Gastrocnemius medialis (tissue), 4 donors: ENCODE data around the gene NCAPH2. TPM values are rescaled to one million over a fixed set of nuclear protein-coding genes. Genes with fewer than 3 reads are reported as not detected.

ENCODE experiments used
- ATAC-seq, 2 donors: fragments of 150-250 bp; one replicate each; pipeline ENCODE4 v1.9.1; 2016
- DNase-seq, 2 donors: peaks; one replicate each; pipeline ENCODE4 v3.0.0-alpha.2; 2019
- H3K27ac ChIP-seq, 4 donors: fragments of 200-600 bp; sonication (generic); 1 replicate in 1 of 4; 2 replicates in 3 of 4; pipeline ENCODE4 v1.5.1; 2016 to 2018; ENCODE audit warnings: mild to moderate bottlenecking in 2 of 4, moderate library complexity in 1 of 4
- H3K27me3 ChIP-seq, 3 donors: fragments of 200-600 bp; sonication (generic) in 2 of 3; 1 replicate in 1 of 3; 2 replicates in 2 of 3; pipeline versions ENCODE4 v1.5.1 to v1.6.0; 2016 to 2019; ENCODE audit warnings: mild to moderate bottlenecking in 1 of 3, moderate library complexity in 1 of 3
- H3K36me3 ChIP-seq, 2 donors: fragments of 200-600 bp; sonication (generic) in 1 of 2; one replicate each; pipeline ENCODE4 v1.5.1; 2017 to 2018
- H3K4me1 ChIP-seq, 2 donors: fragments of 200-600 bp; sonication (generic) in 1 of 2; one replicate each; pipeline ENCODE4 v1.5.1; 2016 to 2017; ENCODE audit warnings: mild to moderate bottlenecking in 2 of 2
- H3K4me3 ChIP-seq, 4 donors: fragments of 200-600 bp; sonication (generic) in 3 of 4; 1 replicate in 1 of 4; 2 replicates in 3 of 4; pipeline ENCODE4 v1.5.1; 2016 to 2019; ENCODE audit warnings: mild to moderate bottlenecking in 2 of 4
- H3K9me3 ChIP-seq, 3 donors: fragments of 200-600 bp; sonication (generic) in 2 of 3; 1 replicate in 1 of 3; 2 replicates in 2 of 3; pipeline ENCODE4 v1.5.1; 2016 to 2019
- CTCF ChIP-seq, 5 experiments: fragments of 450-650 bp in 3 of 5; fragments of 200-600 bp in 2 of 5; sonication (generic) in 2 of 5; IDR thresholded peaks in 4 of 5; conservative IDR thresholded peaks in 1 of 5; 1 replicate in 4 of 5; 2 replicates in 1 of 5; pipeline ENCODE4 v1.5.1; 2016 to 2019; ENCODE audit warnings: antibody characterized with exemption in 5 of 5, mild to moderate bottlenecking in 3 of 5, moderate library complexity in 3 of 5
- POLR2A ChIP-seq, 2 donors: fragments of 450-650 bp; IDR thresholded peaks; one replicate each; pipeline ENCODE4 v1.6.1; 2017; ENCODE audit warnings: antibody characterized with exemption in 2 of 2, mild to moderate bottlenecking in 2 of 2, moderate library complexity in 2 of 2
- in situ Hi-C, 4 donors: fragments of 200-750 bp; cut with MboI; loops; one replicate each; pipeline versions ENCODE4 v1.15.0 to v1.8.0; 2017; ENCODE audit warnings: low sequenced_read_pairs in 4 of 4
- intact Hi-C: fragments of 100-400 bp; cut with DNase I; formaldehyde crosslinking; loops from one replicate; pipeline ENCODE4 v1.15.1; 2023; ENCODE audit warnings: low total_unique reads
- total RNA-seq, 4 donors: library from RNA; depleted of rRNA; stranded (reverse); fragments of >200 nt; gene quantifications; one replicate each; pipeline versions ENCODE4 v1.1.0 to v1.2.3, GENCODE V29; 2016

Gene NCAPH2
- total RNA-seq, 4 donors from 2014 or later: 19.0 to 29.3 (median 23.4) TPM

GRCh38 chr22:50546326-50547262 is 38.6 kb downstream of the NCAPH2 start:
- Histone ChIP-seq H3K4me3 (no peak overlapping the region), H3K4me1 (peaks cover 9 to 13% of the 10 kb centered on the region in 2 donors), H3K27ac (no peak overlapping the region), H3K27me3 (peaks cover 33 to 54% (median 53%) of the 10 kb centered on the region in 3 donors), H3K9me3 (no peaks in the 10 kb centered on the region), H3K36me3 (no peaks in the 10 kb centered on the region)
- DNase-seq: no peak
- ATAC-seq: no peak
- TF ChIP-seq POLR2A (IDR thresholded peaks at IDR 0.05) (no peak), CTCF (IDR thresholded peaks at IDR 0.05 in 4 of 5, conservative IDR thresholded peaks at IDR 0.05 in 1 of 5) (no peak)
- in situ Hi-C loops (no loop called here), intact Hi-C loops (no loop called here)

- Histone ChIP-seq H3K9me3 (no peaks in the 10 kb centered on the region), H3K4me1 (peaks cover 9 to 13% of the 10 kb centered on the region in 2 donors), H3K27me3 (peaks cover 33 to 54% (median 53%) of the 10 kb centered on the region in 3 donors), H3K4me3 (no peak overlapping the region), H3K27ac (no peak overlapping the region), H3K36me3 (no peaks in the 10 kb centered on the region)
- TF ChIP-seq POLR2A (IDR thresholded peaks at IDR 0.05) (no peak), CTCF (IDR thresholded peaks at IDR 0.05 in 4 of 5, conservative IDR thresholded peaks at IDR 0.05 in 1 of 5) (no peak)
- no peak for DNase-seq
- ATAC-seq: no peak
- in situ Hi-C loops (no loop called here), intact Hi-C loops (no loop called here)
Measured at GRCh38 chr22:50547263-50547985, 39.4 kb downstream of the NCAPH2 start.

GRCh38 chr22:50548040-50548920 is 40.3 kb downstream of the NCAPH2 start:
- DNase-seq: no peak
- peaks cover 9 to 13% of the 10 kb centered on the region in 2 donors for H3K4me1 ChIP-seq
- in situ Hi-C loops: no loop called here
- no peaks in the 10 kb centered on the region for H3K36me3 ChIP-seq
- TF ChIP-seq CTCF (IDR thresholded peaks at IDR 0.05 in 4 of 5, conservative IDR thresholded peaks at IDR 0.05 in 1 of 5) (no peak), POLR2A (IDR thresholded peaks at IDR 0.05) (no peak)
- H3K27ac ChIP-seq: no peak overlapping the region
- peaks cover 33 to 54% (median 53%) of the 10 kb centered on the region in 3 donors for H3K27me3 ChIP-seq
- ATAC-seq: no peak
- intact Hi-C loops: no loop called here
- H3K4me3 ChIP-seq: peak overlapping the region; percentile 13 to 43 (median 23)
- H3K9me3 ChIP-seq: no peaks in the 10 kb centered on the region
